D721Med (cell line): ENCODE results near the gene IL12A.

ENCODE experiments used
- DNase-seq: peaks from one replicate; pipeline ENCODE4 v3.0.0; 2011; ENCODE audit warnings: low spot score; ENCODE audit not compliant: insufficient read length
- FAIRE-seq: peaks from 2 replicates; lab custom pipeline; 2011; peaks lifted over from hg19 to GRCh38; lab: Jason Lieb, UNC
- TF ChIP-seq, protein P1 (sequence below): IDR thresholded peaks from 2 replicates; pipeline ENCODE4 v1.5.1; 2012; ENCODE audit warnings: mild to moderate bottlenecking, control low read depth; ENCODE audit not compliant: insufficient read depth; ENCODE audit errors: missing control alignments

IL12A gene

GRCh38 chr3:159988617-159989271 lies at the start of gene IL12A:
IL12A (plus strand) TSS chr3:159988835.
- FAIRE-seq: no peak

GRCh38 chr3:159941038-159942000 lies 47.3 kb upstream of the IL12A start:
- FAIRE-seq (no peak), DNase-seq (no peak)
- TF ChIP-seq, protein P1, sequence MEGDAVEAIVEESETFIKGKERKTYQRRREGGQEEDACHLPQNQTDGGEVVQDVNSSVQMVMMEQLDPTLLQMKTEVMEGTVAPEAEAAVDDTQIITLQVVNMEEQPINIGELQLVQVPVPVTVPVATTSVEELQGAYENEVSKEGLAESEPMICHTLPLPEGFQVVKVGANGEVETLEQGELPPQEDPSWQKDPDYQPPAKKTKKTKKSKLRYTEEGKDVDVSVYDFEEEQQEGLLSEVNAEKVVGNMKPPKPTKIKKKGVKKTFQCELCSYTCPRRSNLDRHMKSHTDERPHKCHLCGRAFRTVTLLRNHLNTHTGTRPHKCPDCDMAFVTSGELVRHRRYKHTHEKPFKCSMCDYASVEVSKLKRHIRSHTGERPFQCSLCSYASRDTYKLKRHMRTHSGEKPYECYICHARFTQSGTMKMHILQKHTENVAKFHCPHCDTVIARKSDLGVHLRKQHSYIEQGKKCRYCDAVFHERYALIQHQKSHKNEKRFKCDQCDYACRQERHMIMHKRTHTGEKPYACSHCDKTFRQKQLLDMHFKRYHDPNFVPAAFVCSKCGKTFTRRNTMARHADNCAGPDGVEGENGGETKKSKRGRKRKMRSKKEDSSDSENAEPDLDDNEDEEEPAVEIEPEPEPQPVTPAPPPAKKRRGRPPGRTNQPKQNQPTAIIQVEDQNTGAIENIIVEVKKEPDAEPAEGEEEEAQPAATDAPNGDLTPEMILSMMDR: no peak

More at GRCh38 chr3:159988617-159989271, at the start of gene IL12A:
- TF ChIP-seq, protein P1: peak; percentile 67
- no peak for DNase-seq

DNA sequence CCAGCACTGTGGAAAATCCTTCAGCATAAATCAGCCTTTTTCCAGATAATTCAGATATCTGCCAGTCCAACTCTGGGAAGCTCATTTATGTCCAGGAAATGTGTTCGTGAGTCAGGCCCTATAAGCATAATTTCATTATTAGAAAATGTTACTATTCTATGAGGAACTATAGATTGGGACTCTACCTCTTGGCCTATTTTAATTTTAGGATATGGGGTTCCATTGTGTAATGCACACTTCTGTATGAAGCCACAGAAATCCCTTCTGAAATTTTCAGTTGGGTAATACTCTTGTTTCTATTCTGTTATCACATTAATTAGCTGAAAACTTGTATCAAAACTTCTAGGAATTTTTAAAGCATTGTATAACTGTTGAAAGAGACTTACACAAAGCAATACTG lies 43.9 kb upstream of the IL12A start:
- TF ChIP-seq, protein P1: no peak
- DNase-seq (no peak), FAIRE-seq (no peak)

- no peak for FAIRE-seq
- DNase-seq: no peak
- TF ChIP-seq, protein P1: no peak
Measured at GRCh38 chr3:159945930-159946329, 42.7 kb upstream of the IL12A start.

GRCh38 chr3:159947220-159947619 lies 41.4 kb upstream of the IL12A start:
- DNase-seq (no peak), FAIRE-seq (no peak)

GRCh38 chr3:159948429-159949144 lies 40.0 kb upstream of the IL12A start:
- TF ChIP-seq, protein P1: no peak
- FAIRE-seq (no peak), DNase-seq (no peak)

More at GRCh38 chr3:159947220-159947619, 41.4 kb upstream of the IL12A start:
- TF ChIP-seq, protein P1: no peak
